Activated CD8-positive, alpha-beta memory T cell treated with anti-CD3 and anti-CD28 coated beads, Interleukin-2, amount 50 U/mL, for 4 hours (primary cell): ENCODE results near the gene CLIP1.
"Not testable (repeated sequence)": the region's sequence is repeated elsewhere in the genome, so short reads cannot be mapped to it uniquely, and the experiment has no call there.

Experiments
- DNase-seq: peaks from one replicate; pipeline ENCODE4 v3.0.0-alpha.2; 2020

Gene CLIP1

DNA sequence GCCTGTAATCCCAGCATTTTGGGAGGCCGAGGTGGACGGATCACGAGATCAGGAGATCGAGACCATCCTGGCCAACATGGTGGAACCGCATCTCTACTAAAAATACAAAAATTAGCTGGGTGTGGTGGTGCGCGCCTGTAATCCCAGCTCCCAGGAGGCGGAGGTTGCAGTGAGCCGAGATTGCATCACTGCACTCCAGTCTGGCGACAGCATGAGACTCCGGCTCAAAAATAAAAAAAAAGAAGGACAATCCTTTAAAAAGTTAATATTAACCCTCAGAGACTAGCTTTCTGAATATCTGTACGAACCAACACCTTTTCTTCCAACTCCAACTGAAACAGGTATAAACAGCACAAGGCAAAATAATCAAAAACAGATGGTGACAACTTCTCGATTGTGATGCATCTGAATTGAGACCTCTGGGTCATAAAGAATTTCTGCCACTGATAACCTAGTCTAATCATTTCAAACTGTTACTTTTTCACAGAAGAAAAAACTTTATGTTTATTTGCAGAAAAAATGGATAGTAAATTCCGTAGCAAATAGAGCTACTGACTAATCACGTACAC lies 27.8 kb downstream of the CLIP1 start:
- no peak for DNase-seq

DNA sequence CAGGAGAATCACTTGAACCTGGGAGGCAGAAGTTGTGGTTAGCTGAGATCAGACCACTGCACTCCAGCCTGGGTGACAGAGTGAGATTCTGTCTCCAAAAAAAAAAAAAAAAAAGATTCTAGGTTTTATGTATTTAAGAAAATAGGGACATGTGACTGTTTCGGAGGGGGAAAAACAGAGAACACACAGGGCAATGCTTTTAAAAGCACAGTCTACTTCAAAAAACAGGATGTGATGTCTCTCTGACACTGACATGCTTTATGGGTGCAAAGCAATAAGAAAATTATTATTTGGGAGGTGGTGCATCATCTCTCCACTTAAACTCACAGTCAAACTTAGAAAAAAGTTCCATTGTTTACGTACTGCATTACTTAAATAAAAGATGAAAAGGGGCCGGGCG lies 28.7 kb downstream of the CLIP1 start:
- no peak for DNase-seq

DNA sequence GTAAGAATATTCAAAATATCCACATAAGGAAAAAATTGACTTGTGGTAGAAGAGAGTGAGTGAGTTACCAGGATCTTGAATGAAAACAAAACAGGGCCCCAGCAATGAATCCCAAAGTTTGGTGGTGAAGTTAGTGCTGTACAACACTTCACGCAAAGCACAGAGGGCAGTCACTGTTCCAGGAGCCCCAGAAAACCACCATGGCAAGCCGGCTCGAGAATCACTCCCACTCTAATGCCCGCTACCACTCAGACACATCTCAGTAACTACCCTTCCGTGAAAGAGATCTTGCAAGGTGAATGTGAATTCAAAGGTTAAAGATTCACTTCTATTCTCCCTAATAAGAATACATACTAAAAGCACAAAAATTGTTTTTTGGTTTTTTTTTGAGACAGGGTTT lies 30.1 kb downstream of the CLIP1 start:
- no peak for DNase-seq

DNA sequence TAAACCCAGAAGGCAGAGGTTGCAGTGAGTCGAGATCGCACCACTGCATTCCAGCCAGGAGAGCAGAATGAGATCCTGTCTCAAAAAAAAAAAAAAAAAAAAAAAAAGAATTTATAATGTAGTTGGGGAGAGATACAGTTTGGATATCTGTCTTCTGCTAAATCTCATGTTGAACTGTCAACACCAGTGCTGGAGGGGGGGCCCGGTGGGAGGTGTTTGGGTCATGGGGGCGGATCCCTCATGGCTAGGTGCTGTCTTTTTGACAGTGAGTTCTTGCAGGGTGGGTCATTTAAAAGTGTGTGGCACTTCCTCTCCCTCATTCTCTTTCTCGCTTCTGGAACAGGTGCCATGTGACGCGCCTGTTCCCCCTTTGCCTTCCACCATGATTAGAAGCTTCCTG lies 32.8 kb downstream of the CLIP1 start:
- DNase-seq, result no peak

DNA sequence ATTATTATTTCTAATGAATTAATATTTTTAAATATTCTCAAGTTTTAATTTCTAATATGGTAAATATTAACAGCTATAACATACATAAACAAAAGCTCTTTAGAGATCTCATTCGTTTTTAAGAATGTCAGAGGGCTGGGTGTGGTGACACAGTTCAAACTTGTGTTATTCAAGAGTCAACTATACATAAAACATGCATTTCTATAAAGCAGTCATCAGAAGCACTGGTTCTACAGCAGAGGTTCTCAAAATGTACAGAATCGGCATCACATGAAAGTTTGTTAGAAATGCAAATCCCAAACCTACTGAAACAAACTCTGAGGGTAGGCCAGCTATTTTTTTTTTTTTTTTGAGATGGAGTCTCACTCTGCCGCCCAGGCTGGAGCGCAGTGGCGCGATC lies 34.6 kb downstream of the CLIP1 start:
- no peak for DNase-seq

DNA sequence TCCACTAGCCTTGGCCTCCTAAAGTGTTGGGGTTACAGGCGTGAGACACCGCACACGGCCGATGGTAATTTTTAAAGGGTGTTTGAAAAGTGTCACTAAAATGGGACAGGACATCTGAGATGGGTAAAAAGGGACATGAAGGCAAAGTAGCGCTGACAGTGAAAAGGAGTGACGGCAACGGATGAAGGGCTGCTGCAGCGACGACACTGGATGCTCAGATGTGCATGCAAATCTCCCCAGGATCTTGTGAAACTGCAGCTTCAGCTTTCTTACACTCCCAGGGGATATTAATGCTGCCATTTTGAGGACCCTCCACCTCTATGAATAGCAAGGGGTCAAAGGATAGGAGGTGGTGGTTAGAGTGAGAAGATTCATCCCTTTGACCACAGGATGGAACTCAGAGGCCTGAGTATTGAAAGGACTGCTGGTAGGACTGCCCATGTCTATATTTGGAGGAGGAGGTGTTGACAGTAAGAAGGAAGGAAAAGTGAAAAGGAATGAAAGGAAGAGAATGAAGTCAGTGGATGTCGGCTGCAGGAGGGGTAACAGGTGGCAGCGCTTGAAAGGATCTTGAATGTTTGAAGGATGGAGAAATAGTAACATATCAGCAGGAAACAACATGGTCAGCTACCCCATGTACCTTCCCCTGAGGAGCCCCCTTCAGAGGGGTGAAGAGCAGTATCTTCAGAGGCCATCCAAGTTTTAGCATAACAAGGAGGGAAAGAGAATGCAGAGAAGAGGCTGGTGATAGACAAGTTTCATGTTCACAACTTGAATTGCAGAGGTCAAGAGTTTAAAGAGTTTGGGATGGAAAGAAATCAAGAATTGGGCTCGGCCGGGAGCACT lies 37.1 kb downstream of the CLIP1 start:
- DNase-seq, result no peak

DNA sequence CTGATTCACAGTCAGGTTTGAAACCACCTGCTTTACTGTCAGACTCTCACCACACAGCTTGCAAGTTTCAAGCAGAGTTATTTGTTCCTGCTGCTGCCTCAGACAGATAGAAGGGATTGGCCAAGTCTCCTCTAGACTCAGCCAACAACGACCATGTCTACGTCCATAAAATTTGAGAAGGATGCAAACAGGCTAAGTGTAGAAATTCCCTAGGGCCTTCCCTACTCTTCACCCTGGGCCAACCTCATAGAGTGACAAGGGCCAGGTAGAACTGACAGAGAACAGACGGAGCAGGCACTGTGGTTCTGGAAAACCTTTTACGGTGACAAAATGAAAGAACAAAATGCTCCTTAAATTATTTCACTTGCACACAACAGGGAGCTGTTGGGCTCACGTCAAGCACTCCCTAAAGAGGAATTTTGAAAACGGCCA lies 39.5 kb downstream of the CLIP1 start:
- DNase-seq, result no peak

DNA sequence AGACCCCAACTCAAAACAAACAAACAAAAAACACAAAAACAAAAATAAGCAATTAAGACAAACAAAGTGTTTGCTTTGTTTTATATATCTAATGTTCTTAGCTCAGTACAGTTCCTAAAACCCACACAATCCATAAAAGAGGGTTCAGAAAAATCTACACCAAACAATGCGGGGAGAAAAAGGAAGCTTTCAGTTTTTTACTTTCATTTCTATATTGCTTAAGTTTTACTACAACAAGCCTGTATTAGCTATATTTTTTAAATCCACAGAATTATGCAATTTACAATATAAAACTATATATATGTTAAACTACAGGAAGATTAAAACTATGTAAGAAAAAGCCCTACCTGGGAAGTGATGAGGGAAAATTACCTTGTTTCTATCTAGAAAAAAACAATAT lies 41.4 kb downstream of the CLIP1 start:
- no peak for DNase-seq

DNA sequence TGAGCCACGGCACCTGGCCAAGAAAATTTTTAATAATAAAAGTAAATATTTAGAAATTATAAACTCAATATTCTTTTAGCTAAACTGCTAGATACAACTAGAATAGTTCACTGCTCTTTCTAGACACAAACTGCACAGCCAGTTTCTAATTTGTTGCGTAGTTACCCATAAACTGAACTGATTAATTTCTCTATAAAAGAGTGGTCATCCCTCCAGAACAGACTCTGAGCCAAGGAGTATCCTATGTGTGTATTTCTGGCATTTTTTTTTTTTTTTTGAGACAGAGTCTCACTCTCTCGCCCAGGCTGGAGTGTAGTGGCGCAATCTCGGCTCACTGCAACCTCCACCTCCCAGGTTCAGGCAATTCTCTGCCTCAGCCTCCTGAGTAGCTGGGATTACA lies 45.7 kb downstream of the CLIP1 start:
- DNase-seq, result not testable (repeated sequence)

DNA sequence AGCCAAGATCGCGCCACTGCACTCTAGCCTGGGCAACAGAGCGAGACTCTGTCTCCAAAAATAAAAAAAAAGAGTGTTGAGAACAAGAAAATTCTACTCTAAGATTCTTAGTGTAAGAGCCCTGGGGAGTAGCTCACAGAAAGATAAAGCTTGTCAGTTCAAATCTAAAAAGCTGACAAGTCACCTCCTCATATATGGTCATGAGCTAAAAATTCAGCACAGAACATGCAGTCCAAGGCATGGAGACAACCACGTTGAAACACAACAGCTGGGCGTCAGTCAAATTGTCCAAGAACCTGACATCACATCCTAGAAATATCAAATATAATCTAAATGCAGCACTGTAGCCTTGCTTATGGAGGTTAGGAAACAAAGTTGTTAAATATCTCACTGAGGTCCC lies 47.8 kb downstream of the CLIP1 start:
- DNase-seq, result no peak

DNA sequence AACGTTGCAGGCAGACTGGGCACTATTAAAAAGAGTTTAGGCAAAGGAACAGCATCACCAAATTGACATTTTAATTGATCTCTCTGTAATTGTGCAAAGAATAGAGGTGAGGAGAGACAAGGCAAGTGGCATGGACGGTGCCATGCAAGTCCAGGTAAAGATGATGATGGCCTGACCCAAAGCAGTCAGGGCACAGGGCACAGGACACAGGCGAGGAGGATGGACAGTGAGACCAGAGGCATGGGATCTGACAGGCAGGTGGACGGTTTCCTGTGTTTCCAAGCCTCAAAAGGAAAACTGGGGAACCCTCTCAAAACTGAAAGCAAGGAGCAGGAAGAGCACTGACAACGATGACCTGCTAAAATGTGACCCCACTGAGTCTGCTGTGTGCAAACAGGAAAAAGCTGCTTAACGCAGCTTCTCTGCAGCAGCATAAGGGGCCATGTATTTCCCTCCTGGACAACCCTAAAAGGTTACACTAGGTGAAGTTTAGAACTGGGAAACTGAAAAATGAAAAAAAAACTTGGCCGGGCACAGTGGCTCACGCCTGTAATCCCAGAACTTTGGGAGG lies 50.9 kb downstream of the CLIP1 start:
- no peak for DNase-seq

DNA sequence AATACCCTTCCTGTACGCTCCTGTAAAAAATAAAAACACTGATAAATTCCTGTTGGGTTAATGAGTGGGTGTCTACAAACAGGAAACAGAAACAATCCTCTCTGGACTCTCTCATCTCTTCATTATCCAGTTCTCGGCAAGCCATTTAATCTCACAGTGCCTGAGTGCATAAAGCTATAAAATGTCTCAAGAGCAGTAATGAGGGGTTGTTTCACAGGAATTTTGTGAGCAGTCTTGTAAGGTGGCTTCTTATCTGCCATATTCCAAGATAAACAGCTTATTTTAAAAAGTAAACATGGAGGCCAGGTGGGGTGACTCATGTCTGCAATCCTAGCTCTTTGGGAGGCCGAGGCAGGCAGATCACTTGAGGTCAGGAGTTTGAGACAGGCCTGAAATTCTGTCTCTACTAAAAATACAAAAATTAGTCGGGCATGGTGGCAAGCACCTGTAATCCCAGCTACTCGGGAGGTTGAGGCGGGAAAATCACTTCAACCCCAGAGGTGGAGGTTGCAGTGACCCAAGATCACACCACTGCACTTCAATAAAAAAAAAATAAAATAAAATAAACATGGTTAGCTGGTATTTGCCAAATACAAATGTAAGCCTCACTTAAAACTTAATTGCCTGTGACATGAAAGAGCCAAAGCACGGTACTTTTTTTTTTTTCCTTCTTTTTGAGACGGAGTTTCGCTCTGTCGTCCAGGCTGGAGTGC lies 54.0 kb downstream of the CLIP1 start:
- no peak for DNase-seq

DNA sequence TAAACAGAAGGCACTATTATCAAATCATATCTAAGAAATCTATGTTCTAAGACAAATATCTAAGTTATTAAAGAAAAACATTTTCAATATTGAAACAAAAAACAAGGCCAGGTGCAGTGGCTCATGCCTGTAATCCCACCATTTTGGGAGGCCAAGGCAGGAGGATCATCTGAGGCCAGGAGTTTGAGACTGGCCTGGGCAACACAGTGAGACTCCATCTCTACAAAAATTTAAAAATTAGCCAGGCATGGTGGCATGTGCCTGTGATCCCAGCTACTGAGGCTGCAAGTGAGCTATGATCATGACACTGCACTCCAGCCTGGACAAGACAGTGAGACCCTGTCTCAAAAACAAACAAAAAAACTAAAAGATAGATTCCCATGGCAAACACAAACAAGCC lies 54.8 kb downstream of the CLIP1 start:
- not testable (repeated sequence) for DNase-seq

DNA sequence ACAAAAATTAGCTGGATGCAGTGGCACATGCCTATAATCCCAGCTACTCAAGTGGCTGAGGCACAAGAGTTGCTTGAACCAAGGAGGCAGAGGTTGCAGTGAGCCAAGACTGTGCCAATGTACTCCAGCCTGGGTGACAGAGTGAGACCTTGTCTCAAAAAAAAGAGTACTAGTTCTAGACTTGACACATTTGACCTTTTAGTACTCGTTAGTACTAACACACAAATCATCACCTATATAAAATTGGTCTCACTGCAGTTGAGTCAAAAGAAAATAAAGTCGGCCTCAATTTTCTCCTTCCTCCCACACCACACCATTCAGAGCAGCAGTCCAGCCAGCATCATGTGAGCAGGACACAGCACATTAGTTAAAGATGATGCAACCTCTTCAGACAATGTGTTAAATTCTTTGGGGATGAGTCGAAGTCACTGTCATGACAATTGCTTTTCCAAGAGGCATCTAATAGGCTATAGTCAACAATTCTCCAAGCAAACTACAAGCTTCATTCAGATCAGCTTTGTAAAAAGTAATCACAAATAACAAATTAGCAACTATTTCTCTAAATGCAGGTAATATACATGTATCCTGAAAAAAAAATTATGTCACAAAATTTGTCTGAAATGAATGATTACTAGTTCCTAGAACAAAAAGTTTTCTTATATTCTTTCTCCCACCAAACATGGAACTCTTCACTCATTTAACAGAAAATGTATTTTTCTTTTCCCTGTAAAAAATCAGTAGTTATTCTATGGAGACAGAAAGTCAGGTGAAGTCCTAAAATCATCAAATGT lies 55.6 kb downstream of the CLIP1 start:
- no peak for DNase-seq

DNA sequence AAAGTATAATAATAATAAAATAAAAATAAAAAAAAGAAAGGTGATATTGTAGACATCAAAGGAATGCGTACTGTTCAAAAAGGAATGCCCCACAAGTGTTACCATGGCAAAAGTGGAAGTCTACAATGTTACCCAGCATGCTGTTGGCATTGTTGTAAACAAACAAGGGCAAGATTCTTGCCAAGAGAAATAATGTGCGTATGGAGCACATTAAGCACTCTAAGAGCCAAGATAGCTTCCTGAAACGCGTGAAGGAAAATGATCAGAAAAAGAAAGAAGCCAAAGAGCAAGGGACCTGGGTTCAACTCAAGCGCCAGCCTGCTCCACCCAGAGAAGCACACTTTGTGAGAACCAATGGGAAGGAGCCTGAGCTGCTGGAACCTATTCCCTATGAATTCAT lies 57.2 kb downstream of the CLIP1 start:
- not testable (repeated sequence) for DNase-seq

DNA sequence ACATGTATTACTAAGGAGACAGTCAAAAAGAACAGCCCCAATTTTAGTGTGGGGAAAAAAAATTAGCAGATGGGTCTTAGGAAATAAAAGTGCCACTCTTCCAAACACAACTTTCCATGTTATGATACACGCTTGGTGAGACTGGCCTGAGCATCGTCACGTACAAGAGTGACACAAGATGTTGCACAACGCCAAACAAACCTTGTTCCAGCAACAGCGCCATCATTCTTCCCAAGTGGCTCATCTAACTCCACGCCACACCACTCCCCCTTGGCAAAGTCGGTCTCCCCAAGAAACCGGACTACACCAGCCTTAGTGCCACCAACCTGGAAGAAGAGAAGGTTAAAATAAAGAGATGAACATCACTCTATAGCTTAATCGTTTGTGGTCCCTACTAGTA lies 58.7 kb downstream of the CLIP1 start:
- no peak for DNase-seq

DNA sequence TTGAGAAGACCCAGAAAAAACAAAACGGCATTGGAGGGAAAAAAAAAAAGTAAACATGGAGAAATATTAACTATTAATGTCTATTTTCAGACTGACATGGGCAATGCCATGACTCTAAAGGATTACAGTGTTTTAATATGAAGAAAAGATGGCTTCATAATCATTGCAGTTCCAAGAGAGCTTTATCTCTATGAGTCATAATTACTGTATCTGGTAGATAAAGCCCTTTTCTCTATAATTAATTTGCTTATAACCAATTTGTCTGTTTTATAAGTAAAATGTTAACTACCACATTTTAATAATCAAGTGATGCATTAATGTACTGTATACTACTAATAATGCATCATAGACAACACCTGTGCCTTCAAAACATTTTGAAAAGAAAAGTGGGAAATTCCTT lies 59.7 kb downstream of the CLIP1 start:
- no peak for DNase-seq

DNA sequence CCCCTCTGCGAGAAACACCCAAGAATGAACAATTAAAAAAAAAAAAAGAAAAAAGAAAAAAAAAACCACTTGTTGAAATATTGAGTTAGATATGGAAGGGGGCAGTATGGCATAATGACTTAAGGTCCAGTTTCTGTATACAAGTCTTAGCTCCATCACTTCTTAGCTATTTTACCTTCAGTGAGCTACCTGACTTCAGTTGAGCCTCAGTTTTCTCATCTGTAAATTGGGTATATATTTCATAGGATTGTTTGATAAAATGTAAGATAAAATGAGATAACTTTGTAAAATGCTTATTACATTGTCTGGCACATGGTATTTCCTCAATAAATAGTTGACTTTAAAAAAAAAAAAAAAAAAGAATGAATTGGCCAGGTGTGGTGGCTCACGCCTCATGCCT lies 64.1 kb downstream of the CLIP1 start:
- DNase-seq, result not testable (repeated sequence)

DNA sequence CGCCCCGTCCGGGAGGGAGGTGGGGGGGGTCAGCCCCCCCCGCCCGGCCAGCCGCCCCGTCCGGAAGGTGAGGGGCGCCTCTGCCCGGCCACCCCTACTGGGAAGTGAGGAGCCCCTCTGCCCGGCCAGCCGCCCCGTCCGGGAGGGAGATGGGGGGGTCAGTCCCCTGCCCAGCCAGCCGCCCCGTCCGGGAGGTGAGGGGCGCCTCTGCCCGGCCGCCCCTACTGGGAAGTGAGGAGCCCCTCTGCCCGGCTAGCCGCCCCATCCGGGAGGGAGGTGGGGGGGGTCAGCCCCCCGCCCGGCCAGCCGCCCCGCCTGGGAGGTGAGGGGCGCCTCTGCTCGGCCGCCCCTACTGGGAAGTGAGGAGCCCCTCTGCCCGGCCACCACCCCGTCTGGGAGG lies 64.9 kb downstream of the CLIP1 start:
- not testable (repeated sequence) for DNase-seq

DNA sequence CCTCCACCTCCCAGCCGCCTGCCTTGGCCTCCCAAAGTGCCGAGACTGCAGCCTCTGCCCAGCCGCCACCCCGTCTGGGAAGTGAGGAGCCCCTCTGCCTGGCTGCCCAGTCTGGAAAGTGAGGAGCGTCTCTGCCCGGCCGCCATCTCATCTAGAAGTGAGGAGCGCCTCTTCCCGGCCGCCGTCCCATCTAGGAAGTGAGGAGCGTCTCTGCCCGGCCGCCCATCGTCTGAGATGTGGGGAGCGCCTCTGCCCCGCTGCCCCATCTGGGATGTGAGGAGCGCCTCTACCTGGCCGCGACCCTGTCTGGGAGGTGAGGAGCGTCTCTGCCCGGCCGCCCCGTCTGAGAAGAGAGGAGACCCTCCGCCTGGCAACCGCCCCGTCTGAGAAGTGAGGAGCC lies 65.5 kb downstream of the CLIP1 start:
- not testable (repeated sequence) for DNase-seq

DNA sequence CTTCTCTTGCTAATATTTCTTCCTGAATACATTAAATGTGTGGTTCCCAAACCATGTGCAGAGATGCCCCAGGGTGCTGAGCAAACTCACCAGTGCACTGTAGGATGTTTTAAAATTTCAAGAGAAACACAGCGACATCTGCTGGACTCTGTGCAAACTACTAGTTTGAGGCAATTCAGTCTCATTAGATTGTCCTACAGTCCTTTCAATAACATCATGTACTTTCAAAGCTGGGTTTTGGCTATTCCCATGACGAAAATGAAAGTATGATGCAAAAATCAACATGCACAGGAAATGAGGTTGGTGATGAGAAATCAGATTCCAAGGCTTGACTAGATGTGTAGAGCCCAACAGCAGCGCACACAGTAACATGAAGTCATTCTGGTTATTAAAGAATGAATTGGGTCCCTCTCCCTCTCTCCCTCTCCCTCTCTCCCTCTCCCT lies 66.3 kb downstream of the CLIP1 start:
- peak; percentile 41 for DNase-seq

DNA sequence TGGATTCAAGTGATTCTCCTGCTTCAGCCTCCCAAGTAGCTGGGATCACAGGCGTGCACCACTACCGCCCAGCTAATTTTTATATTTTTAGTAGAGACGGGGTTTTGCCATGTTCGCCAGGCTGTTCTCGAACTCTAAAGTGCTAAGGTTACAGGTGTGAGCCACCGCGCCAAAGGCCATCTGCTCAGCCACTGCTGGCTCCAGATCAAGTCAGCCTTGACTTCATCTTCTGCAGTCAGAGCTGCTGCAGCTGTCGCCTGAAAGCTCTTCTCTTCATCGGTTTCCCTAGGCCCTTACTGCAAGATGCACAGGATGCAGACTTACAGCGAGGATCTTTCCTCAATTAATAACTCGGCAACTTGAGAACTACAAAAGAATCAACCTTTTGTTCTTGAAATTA lies 66.8 kb downstream of the CLIP1 start:
- no peak for DNase-seq
